HepG2 (cell line): ENCODE results near the gene IGFLR1. TPM values are rescaled to one million over a fixed set of nuclear protein-coding genes. Genes with fewer than 3 reads are reported as not detected.
A peak's percentile ranks its signal among the peaks of the same experiment; 100 is the strongest.

Source experiments
- ATAC-seq: fragments of 200-7000 bp; cut with Tn5 transposase; 3 replicates; pipeline ENCODE4 v1.9.1; 2020; ENCODE audit warnings: mild to moderate bottlenecking, moderate library complexity
- BruUV-seq: library from RNA; stranded (reverse); fragments of 400-500 nt; replicated peaks from 2 replicates; lab custom pipeline; 2021; lab: Mats Ljungman, UMichigan
- CTCF ChIA-PET: fragments of 300-600 bp; formaldehyde crosslinking; extraction: SDS; loops from one replicate; lab custom pipeline; 2021; ENCODE audit warnings: low total read pairs, inconsistent platforms, low intra/inter-chr PET ratio; lab: Yijun Ruan, JAX
- POLR2A ChIA-PET: fragments of 350-600 bp; sonication (Branson Sonifier 250); formaldehyde crosslinking; loops from one replicate; lab custom pipeline; 2020; ENCODE audit warnings: antibody characterized with exemption, inconsistent platforms; lab: Yijun Ruan, JAX
- DNase-seq: peaks from one replicate; pipeline ENCODE4 v3.0.0-alpha.2; 2015; ENCODE audit warnings: low spot score
- FAIRE-seq: peaks from 3 replicates; lab custom pipeline; 2011; peaks lifted over from hg19 to GRCh38; lab: Jason Lieb, UNC
- H2AFZ ChIP-seq: one replicate; pipeline ENCODE4 v1.6.1; 2011; ENCODE audit warnings: low read length, inconsistent platforms
- H3K27ac ChIP-seq: fragments of 300-600 bp; 3 replicates; pipeline ENCODE4 v1.8.0; 2011; ENCODE audit warnings: mixed run types, mild to moderate bottlenecking, mixed read lengths, low read length, inconsistent platforms; ENCODE audit not compliant: insufficient read depth; ENCODE audit errors: extremely low read length
- H3K27me3 ChIP-seq, 2 experiments: fragments of 200-600 bp in 1 of 2; 2 replicates in 1 of 2; 3 replicates in 1 of 2; pipeline versions ENCODE4 v1.6.0 to v1.8.0; 2011; ENCODE audit warnings: low read length in 2 of 2, mild to moderate bottlenecking in 2 of 2, moderate library complexity in 2 of 2, inconsistent platforms in 1 of 2; ENCODE audit not compliant: insufficient read depth in 2 of 2, control insufficient read depth in 1 of 2
- H3K36me3 ChIP-seq, 2 experiments: fragments of 200-600 bp in 1 of 2; replicated peaks in 1 of 2; 2 replicates in 1 of 2; 3 replicates in 1 of 2; pipeline versions ENCODE4 v1.5.1 to v1.8.0; 2011; ENCODE audit warnings: low read length in 2 of 2, inconsistent platforms in 1 of 2; ENCODE audit not compliant: insufficient read depth in 2 of 2, control insufficient read depth in 1 of 2
- H3K4me1 ChIP-seq: 2 replicates; pipeline ENCODE4 v1.5.1; 2012; ENCODE audit warnings: low read length, inconsistent platforms; ENCODE audit not compliant: insufficient read depth
- H3K4me2 ChIP-seq: 2 replicates; pipeline ENCODE4 v1.6.0; 2011; ENCODE audit warnings: low read depth, low read length, inconsistent platforms
- H3K4me3 ChIP-seq, 3 experiments: fragments of 200-600 bp in 1 of 3; sonication (generic), shearing (Covaris generic) in 1 of 3; replicated peaks in 1 of 3; 2 replicates each; pipeline ENCODE4 v1.5.1; 2011 to 2016; ENCODE audit warnings: low read length in 3 of 3, inconsistent platforms in 2 of 3, low read depth in 2 of 3, mild to moderate bottlenecking in 2 of 3, control low read depth in 1 of 3, mixed read lengths in 1 of 3; ENCODE audit not compliant: insufficient read depth in 1 of 3
- H3K79me2 ChIP-seq: one replicate; pipeline ENCODE4 v1.6.1; 2011; ENCODE audit warnings: low read length, inconsistent platforms; ENCODE audit not compliant: insufficient read depth
- H3K9ac ChIP-seq: 2 replicates; pipeline ENCODE4 v1.6.0; 2011; ENCODE audit warnings: mild to moderate bottlenecking, low read depth, low read length, inconsistent platforms; ENCODE audit not compliant: insufficient read depth
- H3K9me3 ChIP-seq: 2 replicates; pipeline ENCODE4 v1.5.1; 2012; ENCODE audit warnings: mild to moderate bottlenecking, low read length
- H4K20me1 ChIP-seq: 2 replicates; pipeline ENCODE4 v1.6.0; 2011; ENCODE audit warnings: inconsistent platforms, mild to moderate bottlenecking, low read length, moderate library complexity; ENCODE audit not compliant: insufficient read depth
- ARID4A ChIP-seq: sonication (generic); formaldehyde crosslinking; IDR thresholded peaks from 2 replicates; pipeline ENCODE4 v1.5.0; 2020; ENCODE audit warnings: mild to moderate bottlenecking, missing genetic modification reagents, borderline replicate concordance
- RAD21 ChIP-seq: fragments of 450-650 bp; formaldehyde crosslinking; IDR thresholded peaks from 2 replicates; pipeline ENCODE4 v1.5.0; 2020; ENCODE audit warnings: mild to moderate bottlenecking
- ZBTB33 ChIP-seq: sonication (generic); formaldehyde crosslinking; IDR thresholded peaks from 2 replicates; pipeline ENCODE4 v1.4.0; 2020; ENCODE audit warnings: missing genetic modification reagents
- ZFX ChIP-seq: sonication (generic); formaldehyde crosslinking; IDR thresholded peaks from 2 replicates; pipeline ENCODE4 v1.4.0; 2020; ENCODE audit warnings: mild to moderate bottlenecking, low read depth, missing genetic modification reagents, moderate library complexity
- WGBS: methylation state at CpG from one replicate; pipeline ENCODE4 v1.1.6; 2017; ENCODE audit warnings: low lambda C conversion rate; 5-methylcytosine and 5-hydroxymethylcytosine counted together
- in situ Hi-C: cut with HindIII; loops from 2 replicates; pipeline ENCODE4 v1.10.0; 2017; ENCODE audit warnings: low pct_unique_long_range_greater_than_20kb; ENCODE audit not compliant: extremely low pct_ligation_motif_present
- intact Hi-C: fragments of 100-400 bp; cut with micrococcal nuclease; formaldehyde crosslinking; loops from one replicate; pipeline ENCODE4 v1.10.0; 2022; ENCODE audit not compliant: unreplicated experiment
- polyA plus RNA-seq, 8 experiments: library from polyadenylated mRNA; depleted of rRNA in 3 of 8; stranded (reverse) in 7 of 8; unstranded in 1 of 8; fragments of >200 nt; fragmentation: Illumina TruSeq in 4 of 8; extraction: Trizol in 4 of 8; gene quantifications; 2 replicates each; pipeline versions ENCODE4 v1.2.1 to v1.2.3, GENCODE V29; 2011 to 2016; ENCODE audit warnings: low read depth in 4 of 8, missing spikeins in 1 of 8, mixed read lengths in 1 of 8; ENCODE audit not compliant: insufficient read depth in 1 of 8
- total RNA-seq, 5 experiments: library from RNA; depleted of rRNA; stranded (reverse); fragments of >200 nt; fragmentation: Illumina TruSeq; extraction: Trizol; gene quantifications; 2 replicates each; pipeline ENCODE4 v1.2.3, GENCODE V29; 2016; ENCODE audit warnings: low read depth in 1 of 5

The IGFLR1 gene
- total and polyA plus RNA-seq, 2 of the 13 experiments (the other 11 are each of a cell fraction or from before 2014, with no cell fraction given): 5.4 to 8.9 TPM

- TF ChIP-seq ARID4A (CRISPR knock-in tag) (peak; percentile 38; the same call in 1 of the 2 replicates), ZFX (CRISPR knock-in tag) (peak; percentile 81)
- TF ChIP-seq, all 625 proteins: peak for 55
Measured at GRCh38 chr19:35767288-35768081, 25.2 kb upstream of the IGFLR1 start (continued).

- Histone ChIP-seq H3K27ac (no peak overlapping the region), H3K4me3 (no peak overlapping the region), H3K4me2 (no peak overlapping the region), H3K79me2 (no peaks in the 10 kb centered on the region), H3K36me3 (peaks cover 4 to 15% of the 10 kb centered on the region in 2 experiments; a peak in 4 of 5 replicates), H3K9ac (no peak overlapping the region), H3K4me1 (peaks cover 20% of the 10 kb centered on the region; the same call in 1 of the 2 replicates), H4K20me1 (no peaks in the 10 kb centered on the region), H3K9me3 (no peaks in the 10 kb centered on the region), H2AFZ (no peak overlapping the region), H3K27me3 (no peaks in the 10 kb centered on the region)
- 88% methylated on average over 10 of the region's 11 CpGs for WGBS
- FAIRE-seq (no peak), DNase-seq (no peak), ATAC-seq (peak; percentile 8; the same call in 2 of the 3 replicates)
- in situ Hi-C loops (no loop called here), intact Hi-C loops (no loop called here)
- TF ChIP-seq RAD21 (CRISPR knock-in tag) (no peak), ZBTB33 (peak; percentile 63; the same call in 1 of the 2 replicates)
- ChIA-PET CTCF (no interaction called here), POLR2A (interaction anchor here (1.1 kb wide), 1 partner anchor 9 kb away, joined by 3 read pairs; no protein-coding TSS in a partner anchor)
- no TSS peak for BruUV-seq
Measured at GRCh38 chr19:35766571-35767104, 24.4 kb upstream of the IGFLR1 start.
